Central memory CD8-positive, alpha-beta T cell (primary cell): ENCODE data around the gene GLUD2.
"Not testable (repeated sequence)": the region's sequence is repeated elsewhere in the genome, so short reads cannot be mapped to it uniquely, and the experiment has no call there.

Experiments
- ATAC-seq: fragments of 150-1000 bp; cut with Tn5 transposase; replicated peaks from 2 replicates; pipeline ENCODE4 v1.10.0; 2022; ENCODE audit warnings: mild to moderate bottlenecking, moderate FRiP score, moderate number of reproducible peaks; ENCODE audit not compliant: poor library complexity, severe bottlenecking; ENCODE audit errors: extremely low read depth
- DNase-seq, 2 donors: peaks; one replicate each; pipeline ENCODE4 v3.0.0; 2021; ENCODE audit warnings: low spot score in 2 of 2
- H3K27ac Mint-ChIP-seq: one replicate; pipeline ENCODE4 v1.8.0; 2022; ENCODE audit warnings: low read depth, mild to moderate bottlenecking, moderate library complexity, mixed read lengths
- H3K27me3 Mint-ChIP-seq: one replicate; pipeline ENCODE4 v1.8.0; 2022; ENCODE audit warnings: mixed read lengths
- H3K36me3 Mint-ChIP-seq: one replicate; pipeline ENCODE4 v1.8.0; 2022; ENCODE audit warnings: mild to moderate bottlenecking, moderate library complexity, mixed read lengths; ENCODE audit not compliant: insufficient read depth
- H3K4me1 Mint-ChIP-seq: one replicate; pipeline ENCODE4 v1.8.0; 2022; ENCODE audit warnings: mixed read lengths
- H3K4me3 Mint-ChIP-seq: one replicate; pipeline ENCODE4 v1.8.0; 2022; ENCODE audit warnings: mild to moderate bottlenecking, moderate library complexity, mixed read lengths
- H3K9me3 Mint-ChIP-seq: one replicate; pipeline ENCODE4 v1.8.0; 2022; ENCODE audit warnings: mixed read lengths

Gene GLUD2

DNA sequence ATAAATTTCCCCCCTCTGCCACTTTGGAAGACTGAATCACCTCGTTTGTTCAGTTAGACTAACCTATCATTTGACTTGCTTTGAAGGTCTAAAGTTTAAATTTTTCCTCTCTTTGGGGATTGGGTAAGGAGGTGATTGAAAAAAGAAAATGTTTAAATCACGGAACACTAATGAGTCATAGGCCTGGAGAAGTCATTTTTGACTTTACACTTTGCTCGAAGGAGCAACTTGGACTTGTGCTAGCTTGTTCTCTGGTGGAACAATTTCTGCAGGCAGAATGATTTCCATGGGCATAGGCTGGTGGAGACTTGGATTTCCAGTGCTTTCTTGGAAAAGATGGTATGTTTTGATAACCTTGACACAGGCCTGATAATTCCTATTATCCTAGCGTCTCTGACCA lies 10.5 kb upstream of the GLUD2 start:
- ATAC-seq (no peak), DNase-seq (no peak)
- Mint-ChIP-seq H3K4me1 (no peaks in the 10 kb centered on the region), H3K4me3 (no peak overlapping the region), H3K9me3 (no peaks in the 10 kb centered on the region), H3K27ac (no peak overlapping the region), H3K27me3 (peaks cover 9% of the 10 kb centered on the region), H3K36me3 (no peaks in the 10 kb centered on the region)

DNA sequence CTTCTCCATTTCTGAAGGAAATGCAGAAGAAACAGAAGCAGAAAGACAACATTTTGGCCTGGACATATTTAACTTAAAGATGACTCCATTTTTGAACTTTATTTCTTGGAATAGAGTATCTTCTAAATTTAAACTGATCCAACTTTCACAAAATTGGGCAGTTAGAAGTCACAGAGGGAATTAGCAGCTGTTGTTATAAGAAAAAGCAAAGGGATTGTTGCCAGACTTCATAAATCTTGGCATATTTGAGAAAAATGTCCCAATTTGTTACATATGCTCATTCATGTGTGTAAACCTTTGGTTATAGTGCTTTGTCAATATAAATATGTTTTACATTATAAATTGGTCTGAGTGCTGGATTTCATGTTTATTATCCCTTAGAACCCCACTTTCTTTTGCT lies 3.4 kb downstream of the GLUD2 start:
- Mint-ChIP-seq H3K9me3 (no peaks in the 10 kb centered on the region), H3K4me1 (no peaks in the 10 kb centered on the region), H3K36me3 (no peaks in the 10 kb centered on the region), H3K27me3 (no peaks in the 10 kb centered on the region), H3K4me3 (no peak overlapping the region), H3K27ac (no peak overlapping the region)
- DNase-seq = no peak
- no peak for ATAC-seq

GRCh38 chrX:121052122-121052521 lies 4.7 kb downstream of the GLUD2 start:
- Mint-ChIP-seq H3K36me3 (no peaks in the 10 kb centered on the region), H3K4me1 (no peaks in the 10 kb centered on the region), H3K4me3 (no peak overlapping the region), H3K27me3 (no peaks in the 10 kb centered on the region), H3K27ac (no peak overlapping the region), H3K9me3 (no peaks in the 10 kb centered on the region)
- ATAC-seq (no peak), DNase-seq (no peak)

GRCh38 chrX:121062289-121062688 lies 14.9 kb downstream of the GLUD2 start:
- DNase-seq (no peak), ATAC-seq (no peak)
- Mint-ChIP-seq H3K9me3 (no peaks in the 10 kb centered on the region), H3K4me3 (no peak overlapping the region), H3K36me3 (no peaks in the 10 kb centered on the region), H3K27me3 (no peaks in the 10 kb centered on the region), H3K4me1 (no peaks in the 10 kb centered on the region), H3K27ac (no peak overlapping the region)

- DNase-seq = no peak
Observed at GRCh38 chrX:121064579-121064978, 17.2 kb downstream of the GLUD2 start.

GRCh38 chrX:121084247-121084646 lies 36.8 kb downstream of the GLUD2 start:
- H3K27ac Mint-ChIP-seq, H3K27me3 Mint-ChIP-seq, H3K4me1 Mint-ChIP-seq, DNase-seq, H3K9me3 Mint-ChIP-seq, H3K4me3 Mint-ChIP-seq, H3K36me3 Mint-ChIP-seq, ATAC-seq: not testable (repeated sequence)

More at GRCh38 chrX:121064579-121064978, 17.2 kb downstream of the GLUD2 start:
- Mint-ChIP-seq H3K9me3 (no peaks in the 10 kb centered on the region), H3K27me3 (no peaks in the 10 kb centered on the region), H3K27ac (no peak overlapping the region), H3K4me3 (no peak overlapping the region), H3K4me1 (no peaks in the 10 kb centered on the region), H3K36me3 (no peaks in the 10 kb centered on the region)
- no peak for ATAC-seq

DNA sequence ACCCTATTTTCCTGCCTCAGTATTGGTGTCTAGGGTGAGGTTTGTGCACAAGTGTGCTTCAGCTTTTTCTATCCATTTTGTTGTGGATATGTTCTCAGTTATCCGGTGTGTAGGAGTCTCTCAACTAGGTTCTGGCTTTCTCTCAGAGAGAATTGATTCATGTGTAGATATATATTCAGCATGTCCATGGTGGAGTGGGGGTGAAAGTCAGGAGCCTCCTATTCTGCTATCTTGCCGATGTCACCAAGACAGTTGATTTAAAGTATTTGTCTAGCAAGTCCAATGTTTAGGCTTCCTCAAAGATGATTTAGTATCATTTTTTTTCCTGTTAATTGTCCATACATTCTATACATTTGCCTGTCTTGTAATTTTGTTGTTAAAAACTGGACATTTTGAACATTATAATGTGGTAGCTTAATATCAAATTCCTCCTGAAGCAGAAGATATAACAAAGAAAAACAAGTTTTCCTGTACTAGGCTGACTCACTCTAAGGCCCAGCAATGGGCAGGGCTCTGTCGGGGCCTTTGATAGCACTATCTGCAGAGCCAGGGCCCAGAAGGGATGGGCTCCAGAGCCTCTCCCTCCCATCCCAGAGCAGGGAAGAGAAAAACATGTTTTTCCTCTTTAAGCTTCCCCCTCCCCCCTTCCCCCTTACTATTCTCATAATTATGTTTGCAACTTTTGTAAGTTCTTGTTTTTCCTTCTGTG lies 37.6 kb downstream of the GLUD2 start:
- Mint-ChIP-seq H3K9me3 (no peaks in the 10 kb centered on the region), H3K27me3 (no peaks in the 10 kb centered on the region), H3K36me3 (no peaks in the 10 kb centered on the region), H3K4me3 (no peak overlapping the region), H3K4me1 (no peaks in the 10 kb centered on the region), H3K27ac (no peak overlapping the region)
- DNase-seq = no peak
- ATAC-seq = no peak

DNA sequence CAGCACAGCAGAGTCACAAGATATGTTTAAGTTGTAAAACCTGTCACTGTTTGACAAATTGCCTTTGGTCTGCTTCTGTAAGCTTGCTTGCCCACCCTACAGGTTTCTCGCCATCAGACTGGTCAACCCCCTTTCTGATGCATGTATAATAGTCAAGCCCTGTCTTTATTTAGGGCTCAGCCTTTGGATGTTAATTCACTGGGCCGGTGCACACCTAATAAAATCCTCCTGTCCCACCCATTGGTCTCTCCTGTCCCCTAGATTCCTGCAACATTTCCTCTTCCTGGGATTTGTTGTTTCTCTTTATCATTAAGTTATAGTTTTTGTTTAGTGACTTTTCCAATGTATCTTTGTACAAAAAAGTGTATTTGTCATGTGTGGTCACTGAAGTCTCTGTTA lies 38.2 kb downstream of the GLUD2 start:
- DNase-seq (no peak), ATAC-seq (no peak)
- H3K36me3 Mint-ChIP-seq = no peaks in the 10 kb centered on the region
- H3K27me3 Mint-ChIP-seq = no peaks in the 10 kb centered on the region
- H3K9me3 Mint-ChIP-seq = no peaks in the 10 kb centered on the region
- no peak overlapping the region for H3K27ac Mint-ChIP-seq
- no peak overlapping the region for H3K4me3 Mint-ChIP-seq
- H3K4me1 Mint-ChIP-seq = no peaks in the 10 kb centered on the region

GRCh38 chrX:121093011-121093410 lies 45.6 kb downstream of the GLUD2 start:
- DNase-seq = no peak

More at GRCh38 chrX:121093011-121093410, 45.6 kb downstream of the GLUD2 start:
- no peak for ATAC-seq
- no peaks in the 10 kb centered on the region for H3K9me3 Mint-ChIP-seq
- H3K36me3 Mint-ChIP-seq = no peaks in the 10 kb centered on the region
- no peaks in the 10 kb centered on the region for H3K4me1 Mint-ChIP-seq
- no peaks in the 10 kb centered on the region for H3K27me3 Mint-ChIP-seq
- no peak overlapping the region for H3K4me3 Mint-ChIP-seq
- no peak overlapping the region for H3K27ac Mint-ChIP-seq
